NCI-H2196 (cell line): ENCODE data around the gene OR11G2.
"Not testable (repeated sequence)": the region's sequence is repeated elsewhere in the genome, so short reads cannot be mapped to it uniquely, and the experiment has no call there.

Experiments
- DNase-seq: peaks from one replicate; lab custom pipeline; 2025; ENCODE audit not compliant: unreplicated experiment; lab: John Stamatoyannopoulos, UW

OR11G2 gene, protein sequence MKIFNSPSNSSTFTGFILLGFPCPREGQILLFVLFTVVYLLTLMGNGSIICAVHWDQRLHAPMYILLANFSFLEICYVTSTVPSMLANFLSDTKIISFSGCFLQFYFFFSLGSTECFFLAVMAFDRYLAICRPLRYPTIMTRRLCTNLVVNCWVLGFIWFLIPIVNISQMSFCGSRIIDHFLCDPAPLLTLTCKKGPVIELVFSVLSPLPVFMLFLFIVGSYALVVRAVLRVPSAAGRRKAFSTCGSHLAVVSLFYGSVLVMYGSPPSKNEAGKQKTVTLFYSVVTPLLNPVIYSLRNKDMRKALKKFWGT

DNA sequence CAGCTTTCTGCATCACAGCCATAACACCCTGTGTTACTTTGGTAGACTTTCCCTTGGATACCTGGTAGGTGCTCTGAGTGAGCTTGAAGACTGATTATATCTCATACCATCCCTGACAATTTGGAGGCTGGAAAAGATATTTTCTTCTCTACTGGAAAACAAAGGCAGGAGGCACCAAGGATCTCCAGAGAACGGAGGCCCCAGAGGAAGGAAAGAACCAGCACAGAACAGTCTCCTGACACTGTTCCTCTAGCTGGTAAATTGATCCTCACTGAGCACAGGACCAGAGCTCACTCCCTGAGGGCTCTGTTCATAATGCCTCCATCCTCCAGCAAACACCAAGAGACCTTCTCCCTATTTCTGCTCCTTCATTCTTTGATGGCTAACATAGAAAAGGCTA is at the start of gene OR11G2:
Gene OR11G2, plus strand, starts transcription at position 301 of the 400 bp plus-strand sequence. CDS start 6,542 bp downstream, outside the sequence.
- no peak for DNase-seq

DNA sequence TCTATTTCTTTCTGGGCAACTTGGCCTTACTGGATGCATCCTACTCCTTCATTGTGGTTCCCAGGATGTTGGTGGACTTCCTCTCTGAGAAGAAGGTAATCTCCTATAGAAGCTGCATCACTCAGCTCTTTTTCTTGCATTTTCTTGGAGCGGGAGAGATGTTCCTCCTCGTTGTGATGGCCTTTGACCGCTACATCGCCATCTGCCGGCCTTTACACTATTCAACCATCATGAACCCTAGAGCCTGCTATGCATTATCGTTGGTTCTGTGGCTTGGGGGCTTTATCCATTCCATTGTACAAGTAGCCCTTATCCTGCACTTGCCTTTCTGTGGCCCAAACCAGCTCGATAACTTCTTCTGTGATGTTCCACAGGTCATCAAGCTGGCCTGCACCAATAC is 46.8 kb upstream of the OR11G2 start:
- DNase-seq, result no peak

DNA sequence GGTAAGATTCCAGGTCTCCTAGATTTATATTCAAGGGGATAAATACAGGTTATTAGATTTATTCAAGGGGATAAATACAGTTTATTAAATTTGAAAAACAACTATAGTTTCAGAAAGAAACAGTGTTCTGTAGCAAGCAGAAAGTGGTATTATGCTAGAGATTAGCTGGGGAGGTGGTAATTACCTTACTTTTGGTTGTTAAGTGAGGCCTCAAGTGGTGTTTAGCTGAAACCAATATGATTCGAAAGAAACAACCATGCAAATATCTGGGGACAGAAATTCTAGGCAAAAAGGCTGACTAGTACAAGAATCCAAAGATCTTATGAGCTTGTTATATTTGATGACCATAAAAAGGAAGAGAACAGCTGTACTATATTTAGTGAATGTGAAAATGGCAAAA is 45.9 kb upstream of the OR11G2 start:
- no peak for DNase-seq

DNA sequence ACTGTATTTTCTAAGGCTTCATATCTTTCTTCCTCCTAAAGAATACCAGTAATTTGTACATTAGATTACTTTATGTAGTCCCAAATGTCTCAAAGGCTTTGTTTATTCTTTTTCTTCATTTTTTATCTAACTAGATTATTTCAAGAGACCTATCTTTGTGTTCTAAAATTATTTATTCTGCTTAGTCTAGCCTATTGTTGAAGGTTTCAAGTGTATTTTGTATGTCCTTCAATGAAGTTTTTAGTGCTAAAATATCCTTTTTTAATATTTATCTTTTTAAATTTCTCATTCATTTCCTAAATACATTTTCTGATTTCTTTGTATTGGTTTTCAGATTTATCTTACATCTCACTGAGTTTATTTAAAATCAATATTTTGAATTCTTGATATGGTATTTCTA is 26.2 kb upstream of the OR11G2 start:
- no peak for DNase-seq

DNA sequence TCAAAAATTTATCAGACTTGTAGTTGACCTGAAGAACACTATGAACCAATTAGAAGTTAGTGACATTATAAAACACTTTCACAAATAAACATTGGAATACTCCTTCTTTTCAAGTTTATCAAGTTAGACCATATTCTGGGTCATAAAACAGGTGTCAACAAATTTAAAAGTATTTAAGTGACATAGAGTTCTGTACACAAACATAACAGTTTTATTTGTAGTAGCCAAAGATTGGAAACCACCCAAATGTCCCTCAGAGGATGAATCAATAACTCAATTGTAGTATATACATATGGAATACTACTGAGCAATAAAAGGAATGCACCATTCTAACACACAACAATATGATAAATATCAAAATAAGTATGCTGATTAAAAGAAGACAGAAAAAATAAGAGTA is 23.6 kb upstream of the OR11G2 start:
- no peak for DNase-seq

DNA sequence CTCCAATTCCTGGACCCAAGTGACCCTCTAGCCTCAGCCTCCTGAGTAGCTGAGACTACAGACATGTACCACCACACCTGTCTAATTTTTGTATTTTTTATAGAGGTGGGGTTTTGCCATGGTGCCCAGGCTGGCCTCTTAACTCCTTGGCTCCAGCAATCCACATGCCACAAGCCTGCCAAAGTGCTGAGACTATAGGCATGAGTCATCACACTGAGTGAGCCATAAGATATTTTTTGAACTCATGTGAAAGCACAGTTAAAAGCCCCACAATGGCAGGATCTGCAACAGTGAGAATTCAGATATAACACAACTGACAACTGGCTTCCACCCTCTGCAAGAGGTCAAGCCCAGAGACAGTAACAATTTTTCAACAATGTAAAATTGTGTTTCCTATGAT is 20.8 kb upstream of the OR11G2 start:
- DNase-seq, result not testable (repeated sequence)

DNA sequence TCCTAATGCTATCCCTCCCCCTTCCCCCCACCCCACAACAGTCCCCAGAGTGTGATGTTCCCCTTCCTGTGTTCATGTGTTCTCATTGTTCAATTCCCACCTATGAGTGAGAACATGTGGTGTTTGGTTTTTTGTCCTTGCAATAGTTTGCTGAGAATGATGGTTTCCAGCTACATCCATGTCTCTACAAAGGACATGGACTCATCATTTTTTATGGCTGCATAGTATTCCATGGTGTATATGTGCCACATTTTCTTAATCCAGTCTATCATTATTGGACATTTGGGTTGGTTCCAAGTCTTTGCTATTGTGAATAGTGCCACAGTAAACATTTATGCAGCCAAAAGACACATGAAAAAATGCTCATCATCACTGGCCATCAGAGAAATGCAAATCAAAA is 16.5 kb upstream of the OR11G2 start:
- DNase-seq, result not testable (repeated sequence)

DNA sequence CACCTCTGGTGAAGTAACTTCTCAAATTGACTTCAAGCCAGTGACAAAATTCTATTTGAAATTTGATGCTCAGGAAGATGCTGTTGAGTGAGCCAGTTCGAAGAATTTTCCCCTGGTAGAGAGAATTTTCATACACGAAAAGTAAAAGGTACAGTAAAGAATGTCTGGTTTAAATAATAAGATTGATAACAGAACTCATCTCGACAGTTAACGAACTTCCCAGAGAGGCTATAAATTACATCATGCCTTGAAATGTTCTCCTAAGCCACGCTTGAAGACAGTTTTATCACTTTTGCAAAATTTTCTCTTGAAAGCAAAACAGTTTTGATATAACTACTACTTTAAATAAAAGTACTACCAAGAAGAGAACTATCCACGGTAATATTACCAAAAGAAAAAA is 14.4 kb upstream of the OR11G2 start:
- DNase-seq, result no peak

DNA sequence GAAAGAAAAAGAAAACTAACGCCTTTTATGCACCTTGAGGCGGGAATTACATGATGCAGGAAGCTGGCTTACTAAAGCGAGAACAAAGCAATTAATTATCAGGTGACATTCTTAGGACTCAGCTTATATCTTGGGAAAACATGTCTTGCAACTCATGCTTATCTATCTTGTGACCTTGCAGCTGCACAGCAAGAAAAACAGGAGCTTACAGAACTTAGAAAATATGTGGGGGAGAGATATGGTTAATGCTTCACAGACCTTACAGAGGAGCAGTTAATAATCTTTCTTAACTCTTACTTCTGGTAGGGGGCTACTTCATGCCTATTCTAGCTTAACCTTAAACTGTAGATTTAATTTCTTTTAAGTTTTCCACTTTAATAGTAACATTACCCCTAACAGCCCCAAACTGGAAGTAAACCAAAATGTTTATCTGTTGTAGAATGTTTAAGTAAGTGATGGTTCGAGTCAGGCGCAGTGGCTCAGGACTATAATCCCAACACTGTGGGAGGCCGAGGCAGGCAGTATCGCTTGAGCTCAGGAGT is 13.2 kb upstream of the OR11G2 start:
- DNase-seq, result no peak

DNA sequence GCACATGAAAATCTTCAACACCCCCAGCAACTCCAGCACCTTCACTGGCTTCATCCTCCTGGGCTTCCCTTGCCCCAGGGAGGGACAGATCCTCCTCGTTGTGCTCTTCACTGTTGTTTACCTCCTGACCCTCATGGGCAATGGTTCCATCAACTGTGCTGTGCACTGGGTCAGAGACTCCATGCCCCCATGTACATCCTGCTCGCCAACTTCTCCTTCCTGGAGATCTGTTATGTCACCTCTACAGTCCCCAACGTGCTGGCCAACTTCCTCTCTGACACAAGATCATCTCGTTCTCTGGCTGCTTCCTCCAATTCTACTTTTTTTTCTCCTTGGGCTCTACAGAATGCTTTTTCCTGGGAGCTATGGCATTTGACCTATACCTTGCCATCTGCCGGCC is 11.5 kb upstream of the OR11G2 start:
- no peak for DNase-seq

DNA sequence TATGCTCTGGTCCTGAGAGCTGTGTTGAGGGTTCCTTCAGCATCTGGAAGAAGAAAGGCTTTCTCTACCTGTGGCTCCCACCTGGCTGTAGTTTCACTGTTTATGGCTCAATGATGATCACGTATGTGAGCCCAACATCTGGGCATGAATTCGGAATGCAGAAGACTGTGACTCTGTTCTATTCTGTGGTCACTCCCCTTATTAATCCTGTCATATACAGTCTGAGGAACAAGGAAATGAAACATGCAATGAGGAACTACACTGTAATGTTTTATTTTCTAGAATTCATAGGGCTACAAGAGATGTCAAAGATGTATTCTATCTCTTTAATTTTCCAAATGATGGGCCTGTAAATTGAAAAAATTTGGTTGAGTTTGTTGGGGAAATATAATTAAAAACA is 10.8 kb upstream of the OR11G2 start:
- DNase-seq, result no peak

DNA sequence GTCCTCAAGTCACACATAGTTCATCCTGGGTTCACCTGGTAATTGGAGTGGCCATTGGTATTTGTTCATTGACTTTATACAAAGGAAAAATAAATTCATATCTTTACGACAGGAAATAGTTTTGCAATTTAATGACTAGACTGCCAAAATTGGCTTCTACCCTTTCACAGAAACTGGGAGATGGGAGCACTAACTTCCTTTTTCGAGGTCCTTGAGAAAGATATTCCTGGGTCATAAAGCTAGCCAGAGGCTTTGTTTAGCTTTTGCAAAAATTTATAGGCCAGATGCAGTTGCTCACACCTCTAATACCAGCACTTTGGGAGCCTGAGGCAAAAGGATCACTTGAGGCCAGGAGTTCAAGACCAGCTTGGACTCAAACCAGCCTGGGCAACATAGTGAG is 10.2 kb upstream of the OR11G2 start:
- no peak for DNase-seq

DNA sequence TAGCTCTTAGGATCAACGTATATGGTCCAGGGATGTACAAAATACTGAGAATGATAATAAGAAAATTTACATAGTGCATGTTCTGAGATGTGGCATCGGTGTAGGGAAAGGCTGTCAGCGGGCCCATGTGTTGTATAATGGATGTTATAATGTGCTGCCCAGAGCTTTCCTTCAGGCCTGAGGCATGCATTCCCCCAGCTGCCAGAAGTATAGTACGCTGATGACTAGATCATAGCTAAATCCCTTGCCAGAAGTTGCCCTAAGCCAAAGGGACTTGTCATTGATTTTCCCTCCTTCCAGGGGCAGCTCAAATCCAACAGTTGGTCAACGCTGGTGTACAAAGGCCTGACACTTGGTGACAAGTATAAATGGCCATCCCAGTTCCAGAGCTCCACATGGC is 6.5 kb upstream of the OR11G2 start:
- DNase-seq, result no peak

DNA sequence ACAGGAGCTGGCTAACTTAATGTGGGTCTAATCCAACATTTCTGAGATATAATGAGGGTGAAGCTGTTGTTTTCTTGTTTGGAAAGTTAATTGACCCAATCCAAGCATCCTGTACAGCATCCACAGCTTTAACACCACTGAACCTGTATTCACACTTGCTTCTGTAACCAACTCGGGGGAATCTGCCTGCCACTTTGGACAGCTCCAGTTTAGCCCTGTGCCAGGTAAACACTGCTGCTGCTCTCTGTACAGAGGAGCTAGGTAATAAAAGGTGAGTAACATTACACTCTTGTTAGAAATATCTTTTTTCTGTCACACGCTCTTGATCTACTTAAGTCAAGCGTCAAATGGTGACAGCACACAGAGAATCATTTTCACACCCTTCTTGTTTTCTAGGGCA is 700 bp downstream of the OR11G2 start:
- DNase-seq, result no peak

DNA sequence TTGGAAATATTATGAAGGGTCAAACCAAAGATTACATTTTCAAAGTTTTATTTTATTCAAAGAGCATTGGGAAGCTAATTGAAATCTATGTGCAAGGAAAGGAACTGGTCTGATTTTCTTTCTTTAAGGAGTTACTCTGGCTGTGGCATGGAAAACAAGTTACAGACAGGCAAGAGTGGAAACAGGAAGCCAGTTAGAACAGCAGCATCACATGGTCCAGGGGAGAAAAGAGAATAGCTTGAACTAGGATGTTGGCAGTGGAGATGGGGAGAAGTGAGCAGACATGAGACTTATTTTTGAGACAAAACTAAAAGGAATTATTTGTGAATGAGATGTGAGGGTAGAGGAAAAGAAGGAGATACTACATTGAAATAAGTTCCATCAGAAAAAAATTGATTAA is 3.4 kb downstream of the OR11G2 start:
- DNase-seq, result no peak

DNA sequence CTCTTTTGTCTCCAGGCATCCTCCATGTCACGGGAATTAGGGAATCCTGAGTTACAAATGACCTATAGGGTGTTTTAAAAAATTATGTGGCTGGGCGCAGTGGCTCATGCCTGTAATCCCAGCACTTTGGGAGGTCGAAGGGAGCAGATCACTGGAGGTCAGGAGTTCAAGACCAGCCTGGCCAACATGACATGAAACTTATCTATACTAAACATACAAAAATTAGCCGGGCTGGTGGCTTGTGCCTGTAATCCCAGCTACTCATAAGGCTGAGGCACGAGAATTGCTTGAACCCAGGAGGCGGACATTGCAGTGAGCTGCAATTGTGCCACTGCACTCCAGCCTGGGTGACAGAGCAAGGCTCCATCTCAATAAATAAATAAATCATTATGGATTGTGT is 4.5 kb downstream of the OR11G2 start:
- not testable (repeated sequence) for DNase-seq

DNA sequence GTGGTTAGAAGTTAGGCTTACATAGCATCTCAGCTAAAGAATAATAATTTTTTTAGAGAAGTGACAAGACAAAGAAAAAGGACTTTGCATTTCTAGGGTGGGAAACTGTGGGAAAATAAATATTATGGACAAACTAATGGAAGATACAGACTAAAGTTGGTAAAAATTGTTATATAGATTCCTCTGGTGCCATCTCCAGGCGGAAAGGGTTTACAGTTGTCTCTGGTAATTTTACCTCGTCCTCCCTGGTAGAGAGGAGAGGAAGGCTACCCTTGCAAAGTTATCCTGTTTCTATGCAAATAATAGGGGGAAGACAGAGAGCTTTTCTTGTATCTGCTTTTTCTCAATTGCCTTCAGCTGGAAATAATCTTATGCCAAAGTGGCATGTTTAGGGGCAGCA is 5.2 kb downstream of the OR11G2 start:
- DNase-seq, result no peak

DNA sequence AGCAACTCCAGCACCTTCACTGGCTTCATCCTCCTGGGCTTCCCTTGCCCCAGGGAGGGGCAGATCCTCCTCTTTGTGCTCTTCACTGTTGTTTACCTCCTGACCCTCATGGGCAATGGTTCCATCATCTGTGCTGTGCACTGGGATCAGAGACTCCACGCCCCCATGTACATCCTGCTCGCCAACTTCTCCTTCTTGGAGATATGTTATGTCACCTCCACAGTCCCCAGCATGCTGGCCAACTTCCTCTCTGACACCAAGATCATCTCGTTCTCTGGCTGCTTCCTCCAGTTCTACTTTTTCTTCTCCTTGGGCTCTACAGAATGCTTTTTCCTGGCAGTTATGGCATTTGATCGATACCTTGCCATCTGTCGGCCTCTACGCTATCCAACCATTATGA is 6.8 kb downstream of the OR11G2 start:
- no peak for DNase-seq

DNA sequence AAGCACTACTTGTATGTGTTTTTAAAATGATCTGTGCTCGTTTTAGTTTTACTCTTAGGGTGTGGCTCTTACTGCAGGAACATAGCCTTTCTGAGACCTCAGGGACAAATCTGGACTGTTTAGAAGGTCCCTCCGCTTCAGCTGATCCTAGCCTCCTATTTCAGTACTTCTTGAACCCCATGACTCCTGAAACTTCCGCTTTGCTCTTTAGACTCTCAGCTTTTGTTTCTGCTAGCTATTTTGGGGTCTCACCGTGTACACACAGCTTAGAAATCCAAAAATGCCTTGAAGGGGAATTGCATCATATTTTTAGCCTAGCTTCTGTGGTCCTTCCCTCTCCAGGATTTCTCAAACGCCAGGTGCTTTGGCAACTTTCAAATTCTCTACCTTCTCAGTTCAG is 8.3 kb downstream of the OR11G2 start:
- DNase-seq, result no peak

DNA sequence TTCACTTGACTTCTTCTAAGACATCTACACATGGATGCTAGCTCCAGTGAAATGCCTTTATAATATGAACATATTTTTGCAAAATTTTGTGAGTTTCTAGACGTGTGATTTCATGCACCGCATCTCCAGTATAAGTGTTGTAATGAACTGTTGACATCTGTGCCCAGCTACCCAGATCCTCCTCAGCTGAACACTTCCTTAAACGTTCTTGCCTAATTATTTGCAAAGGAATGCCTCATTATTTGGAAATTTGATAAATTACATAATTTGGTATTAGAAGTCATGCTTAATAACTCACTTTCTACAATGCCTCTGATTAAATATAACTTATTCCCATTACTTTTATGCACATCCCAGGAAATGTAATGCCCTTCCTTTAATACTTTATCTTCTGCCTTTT is 14.0 kb downstream of the OR11G2 start:
- DNase-seq, result no peak

DNA sequence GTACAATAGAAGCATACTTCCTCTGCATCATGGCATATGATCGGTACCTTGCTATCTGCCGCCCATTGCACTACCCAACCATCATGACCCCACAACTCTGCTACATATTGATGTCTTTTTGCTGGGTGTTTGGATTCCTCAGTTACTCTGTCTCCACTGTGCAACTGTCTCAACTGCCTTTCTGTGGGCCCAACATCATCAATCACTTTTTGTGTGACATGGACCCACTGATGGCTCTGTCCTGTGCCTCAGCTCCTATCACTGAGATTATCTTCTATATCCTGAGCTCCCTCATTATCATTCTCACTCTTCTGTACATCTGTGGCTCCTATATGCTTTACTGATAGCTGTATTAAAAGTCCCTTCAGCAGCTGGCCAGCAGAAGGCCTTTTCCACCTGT is 18.9 kb downstream of the OR11G2 start:
- no peak for DNase-seq

DNA sequence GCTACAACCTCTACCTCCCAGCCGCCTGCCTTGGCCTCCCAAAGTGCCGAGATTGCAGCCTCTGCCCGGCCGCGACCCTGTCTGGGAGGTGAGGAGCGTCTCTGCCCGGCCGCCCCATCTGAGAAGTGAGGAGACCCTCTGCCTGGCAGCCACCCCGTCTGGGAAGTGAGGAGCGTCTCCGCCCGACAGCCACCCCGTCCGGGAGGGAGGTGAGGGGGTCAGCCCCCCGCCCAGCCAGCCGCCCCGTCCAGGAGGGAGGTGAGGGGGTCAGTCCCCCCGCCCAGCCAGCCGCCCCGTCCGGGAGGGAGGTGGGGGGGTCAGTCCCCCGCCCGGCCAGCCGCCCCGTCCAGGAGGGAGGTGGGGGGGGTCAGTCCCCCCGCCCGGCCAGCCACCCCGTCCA is 21.7 kb downstream of the OR11G2 start:
- not testable (repeated sequence) for DNase-seq

DNA sequence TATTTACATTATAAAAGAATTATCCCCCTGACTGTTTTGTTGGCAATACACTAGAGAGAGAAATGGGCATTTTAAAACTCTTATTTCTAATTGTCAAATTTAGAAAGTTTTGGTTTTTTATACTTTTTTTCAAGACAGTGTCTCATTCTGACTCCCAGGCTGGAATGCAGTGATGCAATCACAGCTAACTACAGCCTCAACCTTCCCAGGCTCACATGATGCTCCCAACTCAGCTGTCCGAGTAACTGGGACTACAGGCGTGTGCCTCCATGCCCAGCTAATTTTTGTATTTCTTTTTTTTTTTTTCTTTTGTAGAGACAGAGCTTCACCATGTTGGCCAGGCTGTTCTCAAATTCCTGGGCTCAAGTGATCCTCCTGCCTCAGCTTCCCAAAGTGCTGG is 24.5 kb downstream of the OR11G2 start:
- DNase-seq, result no peak
